Heart left ventricle (tissue), 13 donors: ENCODE measurements around the gene DAB2.

Source experiments
- CTCF ChIP-seq, 12 donors: fragments of 200-600 bp; sonication (generic) in 4 of 12; IDR thresholded peaks; one replicate each; pipeline versions ENCODE4 v1.5.0 to v1.8.0; 2018 to 2022; ENCODE audit warnings: antibody characterized with exemption in 12 of 12, mild to moderate bottlenecking in 5 of 12
- POLR2A ChIP-seq, 2 donors: fragments of 450-650 bp; IDR thresholded peaks; one replicate each; pipeline ENCODE4 v1.6.1; 2017; ENCODE audit warnings: antibody characterized with exemption in 2 of 2, mild to moderate bottlenecking in 2 of 2, moderate library complexity in 2 of 2
- donor health status: ischemic (EF 13 %, LVEDD 7.1; RV severe dilation, severe dysfunction).
- donor health status: DM: no; HTN: yes; CAD: no.
- donor health status: DM: no; HTN: no; CAD: no.
- donor health status: ischemic (EF 25% LVEDD 6.9; RV normal size, moderate dysfunction).
- donor health status: ischemic (EF 25% LVEDD 5.7; RV mildly dilated, moderate dysfunction).
- donor health status: ischemic (EF 35%, LVEDD 5.7; RV mildly dilated, moderate dysfunction).
- donor health status: nonischemic (EF 11% LVEDD 7.7; RV severe dilation, severe dysfunction).
- donor health status: DM: yes; HTN: yes; CAD: no.
- donor health status: PGD.
- donor health status: ischemic (EF 29% LVEDD 5.4; RV normal size, mild dysfunction).
- donor health status: nonischemic (EF 23%, LVEDD 6.1; RV moderate dilation, normal function).

- TF ChIP-seq CTCF (IDR thresholded peaks at IDR 0.05): no peak
- no peak for TF ChIP-seq POLR2A (IDR thresholded peaks at IDR 0.05)
Observed at GRCh38 chr5:39342460-39342859, 82.3 kb downstream of the DAB2 start.
